ENCODE results near the gene RAD50.
"Not testable (repeated sequence)": the region's sequence is repeated elsewhere in the genome, so short reads cannot be mapped to it uniquely, and the experiment has no call there.

The RAD50 gene

DNA sequence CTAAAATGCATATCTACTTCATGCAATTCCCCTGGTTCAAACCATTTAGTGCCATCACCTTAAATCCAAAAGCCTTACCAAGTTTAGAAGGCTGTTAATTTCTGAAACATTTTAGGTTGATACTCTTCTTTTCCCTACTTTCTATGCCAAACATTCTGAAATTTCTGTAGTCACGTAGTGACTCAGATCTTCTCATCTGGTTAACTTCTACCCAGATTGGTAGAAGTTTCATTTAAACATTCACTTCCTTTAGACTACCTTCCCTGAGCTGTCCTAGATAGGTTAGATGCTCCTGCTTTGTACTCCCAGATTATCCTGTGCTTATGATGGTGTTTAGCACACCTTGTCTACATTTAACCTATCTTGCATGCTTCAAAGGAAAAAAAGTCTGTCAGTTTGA, 9.9 kb downstream of the RAD50 start:
- H3K36me3 ChIP-seq: no peaks in the 10 kb centered on the region
- TF ChIP-seq, protein P1, sequence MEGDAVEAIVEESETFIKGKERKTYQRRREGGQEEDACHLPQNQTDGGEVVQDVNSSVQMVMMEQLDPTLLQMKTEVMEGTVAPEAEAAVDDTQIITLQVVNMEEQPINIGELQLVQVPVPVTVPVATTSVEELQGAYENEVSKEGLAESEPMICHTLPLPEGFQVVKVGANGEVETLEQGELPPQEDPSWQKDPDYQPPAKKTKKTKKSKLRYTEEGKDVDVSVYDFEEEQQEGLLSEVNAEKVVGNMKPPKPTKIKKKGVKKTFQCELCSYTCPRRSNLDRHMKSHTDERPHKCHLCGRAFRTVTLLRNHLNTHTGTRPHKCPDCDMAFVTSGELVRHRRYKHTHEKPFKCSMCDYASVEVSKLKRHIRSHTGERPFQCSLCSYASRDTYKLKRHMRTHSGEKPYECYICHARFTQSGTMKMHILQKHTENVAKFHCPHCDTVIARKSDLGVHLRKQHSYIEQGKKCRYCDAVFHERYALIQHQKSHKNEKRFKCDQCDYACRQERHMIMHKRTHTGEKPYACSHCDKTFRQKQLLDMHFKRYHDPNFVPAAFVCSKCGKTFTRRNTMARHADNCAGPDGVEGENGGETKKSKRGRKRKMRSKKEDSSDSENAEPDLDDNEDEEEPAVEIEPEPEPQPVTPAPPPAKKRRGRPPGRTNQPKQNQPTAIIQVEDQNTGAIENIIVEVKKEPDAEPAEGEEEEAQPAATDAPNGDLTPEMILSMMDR (IDR thresholded peaks at IDR 0.05): no peak
- H3K4me1 ChIP-seq (ENCODE audit: control insufficient read depth in 1 of 2, insufficient read depth in 1 of 2, low read depth in 1 of 2, low read length in 1 of 2): no peaks in the 10 kb centered on the region
- H3K9me3 ChIP-seq: no peaks in the 10 kb centered on the region
- H3K27ac ChIP-seq: no peak overlapping the region
- H3K4me3 ChIP-seq (ENCODE audit: low read depth in 1 of 2, low read length in 1 of 2): no peak overlapping the region
- H3K27me3 ChIP-seq: no peaks in the 10 kb centered on the region

DNA sequence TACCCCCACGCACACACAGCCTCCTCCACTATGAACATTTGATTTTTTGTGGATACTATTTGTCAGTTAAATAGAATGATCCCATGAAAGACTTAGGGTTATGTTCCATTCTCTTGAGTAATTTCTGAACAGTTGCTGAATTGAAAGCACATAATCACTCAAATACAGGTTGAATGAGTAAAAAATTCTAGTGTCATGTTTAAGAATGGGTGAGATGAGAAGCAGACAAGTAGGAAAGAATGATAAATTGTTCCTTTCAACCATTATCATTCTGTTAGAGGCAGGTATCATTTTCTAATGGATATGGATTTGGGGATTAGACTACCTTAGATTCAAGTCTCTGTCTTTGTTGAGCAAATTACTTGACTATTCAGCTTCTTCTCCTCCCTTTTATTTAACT, 19.3 kb downstream of the RAD50 start:
- TF ChIP-seq, protein P1 (IDR thresholded peaks at IDR 0.05): no peak
- Histone ChIP-seq H3K36me3 (peaks cover 11% of the 10 kb centered on the region), H3K4me3 (ENCODE audit: low read depth in 1 of 2, low read length in 1 of 2) (no peak overlapping the region), H3K27me3 (no peaks in the 10 kb centered on the region), H3K4me1 (ENCODE audit: control insufficient read depth in 1 of 2, insufficient read depth in 1 of 2, low read depth in 1 of 2, low read length in 1 of 2) (no peaks in the 10 kb centered on the region), H3K27ac (no peak overlapping the region), H3K9me3 (no peaks in the 10 kb centered on the region)

GRCh38 chr5:132584560-132584959, 27.8 kb downstream of the RAD50 start:
- not testable (repeated sequence) for H3K36me3 ChIP-seq; H3K4me1 ChIP-seq (ENCODE audit: control insufficient read depth in 1 of 2, insufficient read depth in 1 of 2, low read depth in 1 of 2, low read length in 1 of 2); H3K9me3 ChIP-seq; H3K27me3 ChIP-seq; H3K27ac ChIP-seq; H3K4me3 ChIP-seq (ENCODE audit: low read depth in 1 of 2, low read length in 1 of 2)

GRCh38 chr5:132586063-132586462, 29.3 kb downstream of the RAD50 start:
- H3K9me3 ChIP-seq: no peaks in the 10 kb centered on the region
- TF ChIP-seq, protein P1 (IDR thresholded peaks at IDR 0.05): no peak
- H3K4me1 ChIP-seq (ENCODE audit: control insufficient read depth in 1 of 2, insufficient read depth in 1 of 2, low read depth in 1 of 2, low read length in 1 of 2): no peaks in the 10 kb centered on the region
- no peak overlapping the region for H3K27ac ChIP-seq
- H3K36me3 ChIP-seq: peaks cover 6% of the 10 kb centered on the region
- H3K4me3 ChIP-seq (ENCODE audit: low read depth in 1 of 2, low read length in 1 of 2): no peak overlapping the region
- no peaks in the 10 kb centered on the region for H3K27me3 ChIP-seq

DNA sequence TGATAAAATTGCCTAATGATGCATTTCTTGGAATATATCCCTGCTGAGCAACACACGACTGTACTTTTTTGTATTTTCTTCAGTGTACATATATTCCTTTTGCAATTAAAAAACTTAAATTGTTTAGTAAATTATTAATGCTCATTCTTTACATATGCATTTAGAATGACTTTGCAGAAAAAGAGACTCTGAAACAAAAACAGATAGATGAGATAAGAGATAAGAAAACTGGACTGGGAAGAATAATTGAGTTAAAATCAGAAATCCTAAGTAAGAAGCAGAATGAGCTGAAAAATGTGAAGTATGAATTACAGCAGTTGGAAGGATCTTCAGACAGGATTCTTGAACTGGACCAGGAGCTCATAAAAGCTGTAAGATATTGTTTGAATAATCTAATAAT, 32.7 kb downstream of the RAD50 start:
- no peak overlapping the region for H3K4me3 ChIP-seq (ENCODE audit: low read depth in 1 of 2, low read length in 1 of 2)
- TF ChIP-seq, protein P1 (IDR thresholded peaks at IDR 0.05): no peak
- no peaks in the 10 kb centered on the region for H3K27me3 ChIP-seq
- H3K36me3 ChIP-seq: peaks cover 6% of the 10 kb centered on the region
- no peaks in the 10 kb centered on the region for H3K4me1 ChIP-seq (ENCODE audit: control insufficient read depth in 1 of 2, insufficient read depth in 1 of 2, low read depth in 1 of 2, low read length in 1 of 2)
- H3K27ac ChIP-seq: no peak overlapping the region
- H3K9me3 ChIP-seq: no peaks in the 10 kb centered on the region

GRCh38 chr5:132591145-132591544, 34.4 kb downstream of the RAD50 start:
- Histone ChIP-seq H3K27ac (no peak overlapping the region), H3K9me3 (no peaks in the 10 kb centered on the region), H3K36me3 (peaks cover 13% of the 10 kb centered on the region), H3K4me1 (ENCODE audit: control insufficient read depth in 1 of 2, insufficient read depth in 1 of 2, low read depth in 1 of 2, low read length in 1 of 2) (no peaks in the 10 kb centered on the region), H3K27me3 (no peaks in the 10 kb centered on the region), H3K4me3 (ENCODE audit: low read depth in 1 of 2, low read length in 1 of 2) (no peak overlapping the region)
- TF ChIP-seq, protein P1 (IDR thresholded peaks at IDR 0.05): no peak

Data from neutrophil (primary cell).